Measurements from ENCODE around the gene TDRD12. TPM values are rescaled to one million over a fixed set of nuclear protein-coding genes. Genes with fewer than 3 reads are reported as not detected.
A peak's percentile ranks its signal among the peaks of the same experiment; 100 is the strongest.
"Not testable (repeated sequence)": the region's sequence is repeated elsewhere in the genome, so short reads cannot be mapped to it uniquely, and the experiment has no call there.

The TDRD12 gene
- total and polyA plus RNA-seq, 4 donors, result under 0.01 to 0.23 (median 0.02) TPM; not detected in 1

DNA sequence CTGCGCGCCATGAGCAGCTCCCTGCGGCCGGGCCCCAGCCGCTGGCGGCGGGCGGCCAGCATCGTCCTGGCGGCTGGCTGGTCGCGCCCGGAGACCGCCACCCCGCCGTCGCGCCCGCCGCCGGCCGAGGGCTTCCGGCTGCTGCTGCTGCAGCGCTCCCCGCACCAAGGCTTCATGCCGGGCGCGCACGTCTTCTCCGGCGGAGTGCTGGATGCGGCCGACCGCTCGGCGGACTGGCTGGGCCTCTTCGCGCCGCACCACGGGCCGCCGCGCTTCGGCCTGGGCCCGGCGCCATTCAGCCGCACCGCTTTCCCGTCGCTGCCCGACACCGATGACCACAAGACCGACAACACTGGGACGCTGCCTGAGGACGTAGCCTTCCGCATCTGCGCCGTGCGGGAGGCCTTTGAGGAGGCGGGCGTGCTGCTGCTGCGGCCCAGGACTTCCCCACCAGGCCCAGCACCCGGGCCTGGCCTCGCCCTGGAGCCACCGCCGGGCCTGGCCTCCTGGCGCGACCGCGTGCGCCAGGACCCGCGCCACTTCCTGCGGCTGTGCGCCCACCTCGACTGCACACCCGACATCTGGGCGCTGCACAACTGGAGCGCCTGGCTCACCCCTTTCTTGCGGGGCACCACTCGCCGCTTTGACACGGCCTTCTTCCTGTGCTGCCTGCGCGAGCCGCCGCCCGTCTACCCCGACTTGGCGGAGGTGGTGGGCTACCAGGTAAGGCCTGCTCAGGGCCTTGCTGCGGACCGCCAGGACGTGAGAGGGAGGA is 27.4 kb upstream of the TDRD12 start:
- DNase-seq (ENCODE audit: low spot score), result peak; percentile 61
- no peak for TF ChIP-seq JUND (IDR thresholded peaks at IDR 0.05)
- TF ChIP-seq YY1 (IDR thresholded peaks at IDR 0.05), result peak; percentile 2
- 10% methylated on average over 93 of the region's 93 CpGs for WGBS
- Histone ChIP-seq H3K27ac (ENCODE audit: low read depth in 1 of 2, low read length in 2 of 2) (peak overlapping the region; percentile 69), H3K4me1 (ENCODE audit: control insufficient read depth in 4 of 4, insufficient read depth in 4 of 4, low read length in 3 of 4) (peaks cover 11 to 39% (median 24%) of the 10 kb centered on the region in 4 donors), H3K27me3 (ENCODE audit: control insufficient read depth in 4 of 4, insufficient read depth in 4 of 4, low read length in 3 of 4) (no peaks in the 10 kb centered on the region), H3K36me3 (ENCODE audit: control insufficient read depth in 4 of 4, insufficient read depth in 3 of 4, low read depth in 1 of 4, low read length in 3 of 4) (no peaks in the 10 kb centered on the region), H3K4me3 (ENCODE audit: low read depth in 1 of 3, low read length in 3 of 3) (peak overlapping the region; percentile 38 to 84 (median 51)), H3K9me3 (ENCODE audit: control insufficient read depth in 4 of 4, low read length in 3 of 4) (no peaks in the 10 kb centered on the region), H3K9ac (ENCODE audit: low read depth in 1 of 2, low read length in 2 of 2) (no peak overlapping the region)

DNA sequence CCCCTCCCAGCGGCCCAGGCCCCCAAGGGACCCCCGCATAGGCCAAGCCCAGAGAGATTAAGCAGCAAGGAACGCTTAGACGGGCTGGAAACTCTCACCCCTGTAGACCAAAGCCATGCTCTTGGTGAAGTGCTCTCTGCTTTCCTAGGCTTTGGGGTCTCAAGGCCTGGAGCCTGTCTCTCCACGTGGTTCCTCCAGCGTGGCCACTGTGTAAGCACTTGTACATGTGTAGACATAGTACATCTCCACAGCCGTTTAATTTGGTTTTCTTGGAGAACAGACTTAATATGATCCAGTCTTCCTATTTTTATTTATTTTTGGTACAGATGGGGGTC is 26.9 kb upstream of the TDRD12 start:
- H3K4me3 ChIP-seq (ENCODE audit: low read depth in 1 of 3, low read length in 3 of 3), result peak overlapping the region; percentile 38 to 84 (median 51)
- peak overlapping the region in 1 of 2 donors; percentile 16 for H3K9ac ChIP-seq (ENCODE audit: low read depth in 1 of 2, low read length in 2 of 2)
- no peak for TF ChIP-seq FOXA2 (IDR thresholded peaks at IDR 0.05)
- TF ChIP-seq JUND (IDR thresholded peaks at IDR 0.05), result no peak
- TF ChIP-seq, protein P1, sequence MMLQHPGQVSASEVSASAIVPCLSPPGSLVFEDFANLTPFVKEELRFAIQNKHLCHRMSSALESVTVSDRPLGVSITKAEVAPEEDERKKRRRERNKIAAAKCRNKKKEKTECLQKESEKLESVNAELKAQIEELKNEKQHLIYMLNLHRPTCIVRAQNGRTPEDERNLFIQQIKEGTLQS (IDR thresholded peaks at IDR 0.05), result no peak
- H3K27ac ChIP-seq (ENCODE audit: low read depth in 1 of 2, low read length in 2 of 2), result peak overlapping the region; percentile 5 to 69
- WGBS, result 61% methylated on average over 7 of the region's 7 CpGs
- H3K4me1 ChIP-seq (ENCODE audit: control insufficient read depth in 4 of 4, insufficient read depth in 4 of 4, low read length in 3 of 4), result peaks cover 11 to 42% (median 24%) of the 10 kb centered on the region in 4 donors
- H3K27me3 ChIP-seq (ENCODE audit: control insufficient read depth in 4 of 4, insufficient read depth in 4 of 4, low read length in 3 of 4), result no peaks in the 10 kb centered on the region
- DNase-seq (ENCODE audit: low spot score), result no peak
- no peaks in the 10 kb centered on the region for H3K36me3 ChIP-seq (ENCODE audit: control insufficient read depth in 4 of 4, insufficient read depth in 3 of 4, low read depth in 1 of 4, low read length in 3 of 4)
- H3K9me3 ChIP-seq (ENCODE audit: control insufficient read depth in 4 of 4, low read length in 3 of 4), result no peaks in the 10 kb centered on the region

DNA sequence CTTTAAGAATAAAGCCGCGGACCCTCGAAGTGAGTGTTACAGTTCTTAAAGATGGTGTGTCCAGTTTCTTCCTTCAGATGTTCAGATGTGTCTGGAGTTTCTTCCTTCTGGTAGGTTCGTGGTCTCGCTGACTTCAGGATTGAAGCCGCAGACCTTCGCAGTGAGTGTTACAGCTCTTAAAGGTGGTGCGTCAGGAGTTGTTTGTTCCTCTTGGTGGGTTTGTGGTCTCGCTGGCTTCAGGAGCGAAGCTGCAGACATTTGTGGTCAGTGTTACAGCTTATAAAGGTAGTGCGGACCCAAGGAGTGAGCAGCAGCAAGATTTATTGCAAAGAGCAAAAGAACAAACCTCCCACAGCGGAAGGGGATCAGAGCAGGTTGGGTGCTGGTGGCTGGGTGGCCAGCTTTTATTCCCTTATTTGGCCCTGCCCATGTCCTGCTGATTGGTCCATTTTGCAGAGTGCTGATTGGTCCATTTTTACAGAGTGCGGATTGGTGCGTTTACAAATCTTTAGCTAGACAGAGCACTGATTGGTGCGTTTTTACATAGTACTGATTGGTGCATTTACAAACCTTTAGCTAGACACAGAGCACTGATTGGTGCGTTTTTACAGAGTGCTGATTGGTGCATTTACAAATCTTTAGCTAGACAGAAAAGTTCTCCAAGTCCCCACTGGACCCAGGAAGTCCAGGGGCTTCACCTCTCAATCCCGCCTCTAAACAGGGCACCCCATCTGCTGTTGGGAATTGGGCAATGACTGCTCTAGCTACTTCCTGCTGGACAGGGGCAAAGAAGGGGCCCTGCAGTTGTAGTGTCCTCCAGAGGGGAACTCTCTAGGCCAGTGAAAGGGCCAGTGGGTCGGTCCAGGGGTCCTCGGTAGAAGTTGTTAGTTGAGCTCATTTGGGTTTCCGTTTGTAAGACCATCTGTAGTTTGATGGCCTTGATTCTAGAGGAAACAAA is 26.1 kb upstream of the TDRD12 start:
- peaks cover 11 to 42% (median 24%) of the 10 kb centered on the region in 4 donors for H3K4me1 ChIP-seq (ENCODE audit: control insufficient read depth in 4 of 4, insufficient read depth in 4 of 4, low read length in 3 of 4)
- peak overlapping the region in 1 of 2 donors; percentile 16 for H3K9ac ChIP-seq (ENCODE audit: low read depth in 1 of 2, low read length in 2 of 2)
- not testable (repeated sequence) for H3K27ac ChIP-seq (ENCODE audit: low read depth in 1 of 2, low read length in 2 of 2); H3K36me3 ChIP-seq (ENCODE audit: control insufficient read depth in 4 of 4, insufficient read depth in 3 of 4, low read depth in 1 of 4, low read length in 3 of 4); DNase-seq (ENCODE audit: low spot score); H3K9me3 ChIP-seq (ENCODE audit: control insufficient read depth in 4 of 4, low read length in 3 of 4); H3K27me3 ChIP-seq (ENCODE audit: control insufficient read depth in 4 of 4, insufficient read depth in 4 of 4, low read length in 3 of 4)
- 83% methylated on average over 20 of the region's 20 CpGs for WGBS
- H3K4me3 ChIP-seq (ENCODE audit: low read depth in 1 of 3, low read length in 3 of 3), result peak overlapping the region in 1 of 3 donors; percentile 84

DNA sequence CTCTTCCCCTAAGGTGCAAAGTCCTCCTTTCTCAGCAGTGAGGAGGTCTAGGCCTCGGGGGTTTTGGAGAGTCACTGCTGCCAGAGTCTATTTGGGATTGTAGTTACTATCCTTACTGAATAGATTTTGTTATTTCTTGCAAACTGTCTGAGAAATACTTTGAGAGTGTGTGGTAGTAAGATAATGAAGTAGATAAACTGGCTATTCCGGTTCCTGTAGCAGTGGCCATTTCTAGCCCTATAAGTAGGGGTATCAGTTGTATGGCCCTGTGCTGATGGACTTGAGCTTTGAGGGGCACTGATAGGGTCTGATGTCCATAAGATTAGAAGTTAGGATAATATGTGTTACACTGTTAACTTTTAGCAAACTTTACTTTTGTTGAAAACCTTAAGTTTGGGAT is 25.3 kb upstream of the TDRD12 start:
- peaks cover 11 to 42% (median 24%) of the 10 kb centered on the region in 4 donors for H3K4me1 ChIP-seq (ENCODE audit: control insufficient read depth in 4 of 4, insufficient read depth in 4 of 4, low read length in 3 of 4)
- not testable (repeated sequence) for DNase-seq (ENCODE audit: low spot score); H3K27me3 ChIP-seq (ENCODE audit: control insufficient read depth in 4 of 4, insufficient read depth in 4 of 4, low read length in 3 of 4); H3K36me3 ChIP-seq (ENCODE audit: control insufficient read depth in 4 of 4, insufficient read depth in 3 of 4, low read depth in 1 of 4, low read length in 3 of 4); H3K9me3 ChIP-seq (ENCODE audit: control insufficient read depth in 4 of 4, low read length in 3 of 4); H3K4me3 ChIP-seq (ENCODE audit: low read depth in 1 of 3, low read length in 3 of 3); H3K27ac ChIP-seq (ENCODE audit: low read depth in 1 of 2, low read length in 2 of 2); H3K9ac ChIP-seq (ENCODE audit: low read depth in 1 of 2, low read length in 2 of 2)
- 61% methylated on average over 2 of the region's 2 CpGs for WGBS

DNA sequence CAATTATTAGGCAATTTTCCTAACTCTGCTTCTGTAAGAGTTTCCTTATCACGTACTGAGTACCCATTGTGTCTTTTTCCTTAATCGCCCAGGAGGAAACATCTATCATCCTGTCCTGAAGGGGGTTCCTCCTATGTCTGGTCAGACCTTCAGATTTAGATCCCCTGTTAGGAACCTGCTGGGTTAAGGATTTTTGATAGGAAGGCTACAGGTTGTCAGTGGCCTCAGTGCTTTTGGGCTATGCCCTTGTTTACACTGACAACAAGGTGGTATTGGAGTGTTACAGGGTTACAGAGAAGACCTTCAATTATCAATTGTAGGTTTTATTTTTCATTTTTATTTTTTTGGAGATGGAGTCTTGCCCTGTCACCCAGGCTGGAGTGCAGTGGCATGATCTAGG is 24.7 kb upstream of the TDRD12 start:
- not testable (repeated sequence) for H3K27ac ChIP-seq (ENCODE audit: low read depth in 1 of 2, low read length in 2 of 2); H3K9me3 ChIP-seq (ENCODE audit: control insufficient read depth in 4 of 4, low read length in 3 of 4); DNase-seq (ENCODE audit: low spot score); H3K27me3 ChIP-seq (ENCODE audit: control insufficient read depth in 4 of 4, insufficient read depth in 4 of 4, low read length in 3 of 4); H3K9ac ChIP-seq (ENCODE audit: low read depth in 1 of 2, low read length in 2 of 2); H3K36me3 ChIP-seq (ENCODE audit: control insufficient read depth in 4 of 4, insufficient read depth in 3 of 4, low read depth in 1 of 4, low read length in 3 of 4); H3K4me3 ChIP-seq (ENCODE audit: low read depth in 1 of 3, low read length in 3 of 3)
- WGBS, result 50% methylated on average over 2 of the region's 2 CpGs
- peaks cover 11 to 42% (median 24%) of the 10 kb centered on the region in 4 donors for H3K4me1 ChIP-seq (ENCODE audit: control insufficient read depth in 4 of 4, insufficient read depth in 4 of 4, low read length in 3 of 4)

DNA sequence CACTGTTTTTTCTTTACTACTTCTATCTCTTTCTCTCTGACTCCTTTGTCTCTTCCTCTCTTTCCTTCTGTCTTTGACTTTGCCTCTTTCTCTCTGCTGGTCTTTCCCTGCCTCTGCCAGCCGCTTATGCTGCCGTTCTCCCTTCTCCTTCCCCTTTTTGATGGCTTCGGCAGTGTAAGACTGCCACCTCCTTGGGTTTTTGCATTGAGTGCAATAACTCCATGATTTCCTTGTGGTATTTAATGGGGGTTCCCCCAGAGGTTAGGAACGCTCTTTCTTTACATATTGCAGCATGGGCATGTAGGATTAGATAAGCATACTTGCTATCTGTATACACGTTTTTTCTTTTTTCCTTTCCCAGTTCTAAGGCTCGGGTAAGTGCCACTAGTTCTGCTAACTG is 24.1 kb upstream of the TDRD12 start:
- H3K27ac ChIP-seq (ENCODE audit: low read depth in 1 of 2, low read length in 2 of 2), result not testable (repeated sequence)
- 78% methylated on average over 6 of the region's 6 CpGs for WGBS
- H3K4me1 ChIP-seq (ENCODE audit: control insufficient read depth in 4 of 4, insufficient read depth in 4 of 4, low read length in 3 of 4), result peaks cover 11 to 42% (median 24%) of the 10 kb centered on the region in 4 donors

More for the DNA sequence above, 24.1 kb upstream of the TDRD12 start:
- not testable (repeated sequence) for H3K36me3 ChIP-seq (ENCODE audit: control insufficient read depth in 4 of 4, insufficient read depth in 3 of 4, low read depth in 1 of 4, low read length in 3 of 4); H3K4me3 ChIP-seq (ENCODE audit: low read depth in 1 of 3, low read length in 3 of 3); H3K9ac ChIP-seq (ENCODE audit: low read depth in 1 of 2, low read length in 2 of 2); DNase-seq (ENCODE audit: low spot score); H3K27me3 ChIP-seq (ENCODE audit: control insufficient read depth in 4 of 4, insufficient read depth in 4 of 4, low read length in 3 of 4); H3K9me3 ChIP-seq (ENCODE audit: control insufficient read depth in 4 of 4, low read length in 3 of 4)

Measured in liver (tissue), 9 donors.